ENCODE results near the gene PAK4. TPM values are rescaled to one million over a fixed set of nuclear protein-coding genes. Genes with fewer than 3 reads are reported as not detected.

PAK4 gene
- total and polyA plus RNA-seq, 2 of the 8 experiments (the other 6 are each of a cell fraction or from before 2014, with no cell fraction given): 50.7 to 64.4 TPM

DNA sequence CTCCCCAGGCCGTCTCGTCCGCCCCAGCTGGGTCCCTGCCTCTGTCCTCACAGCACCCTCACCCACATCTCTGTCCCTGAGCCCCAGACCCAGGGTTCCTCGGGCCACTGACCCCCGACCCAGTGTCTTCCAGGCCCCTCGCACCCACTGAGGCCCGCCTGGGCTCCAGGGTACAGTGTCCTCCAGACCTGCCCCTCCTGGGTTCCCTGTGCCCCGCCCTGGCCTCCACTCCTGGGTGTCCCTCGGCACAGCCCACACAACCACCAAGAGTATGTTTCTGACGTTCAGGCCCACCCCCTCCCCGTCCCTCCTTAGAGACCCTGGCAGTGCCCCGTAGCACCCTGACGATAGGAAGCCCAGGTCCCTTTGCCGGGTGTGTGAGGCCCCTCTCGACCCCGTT lies 48.6 kb downstream of the PAK4 start:
- Histone ChIP-seq H3K9me3 (ENCODE audit: insufficient read depth in 2 of 2, low read depth in 1 of 2, low read length in 1 of 2) (no peaks in the 10 kb centered on the region), H3K36me3 (ENCODE audit: control insufficient read depth in 2 of 4, insufficient read depth in 4 of 4, low read length in 3 of 4) (peaks cover 0 to 33% (median 10%) of the 10 kb centered on the region in 4 experiments; a peak in 3 of 8 replicates), H3K4me3 (ENCODE audit: extremely low read depth in 1 of 4, insufficient read depth in 2 of 4, low read depth in 3 of 4, low read length in 4 of 4) (no peak overlapping the region), H3K27ac (ENCODE audit: low read depth, low read length) (no peak overlapping the region), H3K79me1 (ENCODE audit: low read depth, low read length) (no peaks in the 10 kb centered on the region), H2BK15ac (ENCODE audit: low read length) (no peak overlapping the region), H3K9ac (replicated peaks in 1 of 4; ENCODE audit: extremely low read depth in 1 of 4, low read depth in 3 of 4, low read length in 3 of 4) (no peak overlapping the region), H3K23ac (ENCODE audit: insufficient read length) (no peak overlapping the region), H3K27me3 (replicated peaks in 1 of 4; ENCODE audit: control insufficient read depth in 3 of 4, extremely low read depth in 1 of 4, insufficient read depth in 3 of 4, low read length in 3 of 4) (no peaks in the 10 kb centered on the region), H2BK12ac (ENCODE audit: low read depth, low read length) (no peak overlapping the region), H4K20me1 (replicated peaks in 1 of 2; ENCODE audit: control insufficient read depth in 1 of 2, insufficient read depth in 2 of 2, low read length in 2 of 2) (peaks cover 4 to 6% of the 10 kb centered on the region in 2 experiments), H3K4me2 (ENCODE audit: insufficient read depth in 1 of 2, low read depth in 2 of 2, low read length in 2 of 2) (no peak overlapping the region), H3K56ac (replicated peaks; ENCODE audit: insufficient read length, low read depth, low read length) (no peak overlapping the region), H4K8ac (ENCODE audit: extremely low read depth, insufficient read depth, low read length) (no peak overlapping the region), H4K91ac (replicated peaks; ENCODE audit: insufficient read length, low read length) (no peak overlapping the region), H2AFZ (ENCODE audit: low read length) (no peak overlapping the region), H2AK5ac (ENCODE audit: low read depth, low read length) (no peak overlapping the region), H3K4ac (replicated peaks; ENCODE audit: insufficient read length, low read depth, low read length) (no peak overlapping the region), H3K4me1 (replicated peaks in 1 of 4; ENCODE audit: control insufficient read depth in 3 of 4, insufficient read depth in 4 of 4, low read length in 3 of 4) (peaks cover 0 to 5% (median 1%) of the 10 kb centered on the region in 4 experiments; a peak in 3 of 7 replicates), H3K18ac (ENCODE audit: extremely low read depth, low read length) (no peak overlapping the region), H2BK120ac (replicated peaks; ENCODE audit: low read depth, low read length) (no peak overlapping the region), H3K14ac (ENCODE audit: insufficient read length) (no peak overlapping the region), H4K5ac (ENCODE audit: insufficient read length, low read depth, low read length) (no peak overlapping the region), H2BK20ac (ENCODE audit: low read length) (no peak overlapping the region), H3K79me2 (ENCODE audit: control insufficient read depth in 1 of 2, insufficient read depth in 2 of 2, low read length in 2 of 2) (no peaks in the 10 kb centered on the region; a peak in 1 of 4 replicates), H3K23me2 (ENCODE audit: low read depth, low read length) (no peaks in the 10 kb centered on the region), H2BK5ac (ENCODE audit: low read depth, low read length) (0 out of 2 replicates have a peak overlapping the region, but pooled peaks have one; percentile 30)
- FAIRE-seq (no peak), DNase-seq (ENCODE audit: low read depth in 1 of 2, low spot score in 2 of 2) (no peak)
- TF ChIP-seq POLR2AphosphoS5 (IDR thresholded peaks at IDR 0.05; ENCODE audit: low read depth, low read length) (no peak), CHD1 (IDR thresholded peaks at IDR 0.05; ENCODE audit: low read depth, low read length) (no peak), NANOG (IDR thresholded peaks at IDR 0.05; ENCODE audit: insufficient read depth, low read depth, low read length, poor library complexity, severe bottlenecking) (no peak), CREB1 (IDR thresholded peaks at IDR 0.05) (no peak), SP2 (IDR thresholded peaks at IDR 0.05; ENCODE audit: low read length) (no peak), JUN (IDR thresholded peaks at IDR 0.05; ENCODE audit: low read depth, low read length) (no peak), CEBPB (IDR thresholded peaks at IDR 0.05; ENCODE audit: low read depth, low read length) (no peak), YY1 (IDR thresholded peaks at IDR 0.05; ENCODE audit: low read depth, low read length) (no peak), SP1 (IDR thresholded peaks at IDR 0.05; ENCODE audit: low read depth, low read length) (no peak), TCF12 (IDR thresholded peaks at IDR 0.05; ENCODE audit: low read depth, low read length) (no peak), CBX5 (IDR thresholded peaks at IDR 0.05; ENCODE audit: low read depth, low read length) (no peak), KDM5A (IDR thresholded peaks at IDR 0.05; ENCODE audit: low read length) (no peak)
- WGBS, 2 experiments (ENCODE audit: extremely low coverage in 1 of 2, insufficient coverage in 1 of 2, insufficient read length in 1 of 2, insufficient replicate concordance in 2 of 2, low coverage in 1 of 2, low lambda C conversion rate in 2 of 2, missing lambda C conversion rate in 1 of 2): 87% methylated on average over 3 of the region's 16 CpGs; no CpG with 5 or more reads in 1 of the 2 experiments
- CTCF ChIA-PET (ENCODE audit: partially characterized antibody): interaction anchor here (0.6 to 5.1 kb wide), 4 partner anchors 14 to 63 kb away, joined by 3 to 33 read pairs (median 6); partner anchors contain the start of gene NCCRP1
- POLR2A ChIA-PET (ENCODE audit: partially characterized antibody): interaction anchor here (1.1 to 1.7 kb wide), 2 partner anchors 8 to 10 kb away, joined by 4 to 5 read pairs; no protein-coding TSS in a partner anchor
